Suppressor macrophage (primary cell): ENCODE measurements around the gene EDDM3A.
"Not testable (repeated sequence)": the region's sequence is repeated elsewhere in the genome, so short reads cannot be mapped to it uniquely, and the experiment has no call there.

Source experiments
- DNase-seq, 4 experiments: peaks; one replicate each; pipeline ENCODE4 v3.0.0-alpha.2; 2020 to 2022
- total RNA-seq, 17 experiments: gene quantifications; one replicate each; lab custom pipeline; 2026; ENCODE audit warnings: mixed read lengths in 6 of 17, inconsistent platforms in 3 of 17; lab: John Stamatoyannopoulos, UW

The EDDM3A gene
- total RNA-seq, result 0 to 0.55 (median 0) reads per million in 17 experiments

- no peak for DNase-seq
These were observed at the start of gene EDDM3A for GRCh38 chr14:20745571-20746358. TSS of gene EDDM3A (plus strand) at chr14:20745887. CDS start at chr14:20747581, 1,694 bp downstream.

- peak in 3 of 4 experiments; percentile 15 to 50 (median 41) for DNase-seq
These were observed 48.9 kb upstream of the EDDM3A start for GRCh38 chr14:20696764-20697163.

DNA sequence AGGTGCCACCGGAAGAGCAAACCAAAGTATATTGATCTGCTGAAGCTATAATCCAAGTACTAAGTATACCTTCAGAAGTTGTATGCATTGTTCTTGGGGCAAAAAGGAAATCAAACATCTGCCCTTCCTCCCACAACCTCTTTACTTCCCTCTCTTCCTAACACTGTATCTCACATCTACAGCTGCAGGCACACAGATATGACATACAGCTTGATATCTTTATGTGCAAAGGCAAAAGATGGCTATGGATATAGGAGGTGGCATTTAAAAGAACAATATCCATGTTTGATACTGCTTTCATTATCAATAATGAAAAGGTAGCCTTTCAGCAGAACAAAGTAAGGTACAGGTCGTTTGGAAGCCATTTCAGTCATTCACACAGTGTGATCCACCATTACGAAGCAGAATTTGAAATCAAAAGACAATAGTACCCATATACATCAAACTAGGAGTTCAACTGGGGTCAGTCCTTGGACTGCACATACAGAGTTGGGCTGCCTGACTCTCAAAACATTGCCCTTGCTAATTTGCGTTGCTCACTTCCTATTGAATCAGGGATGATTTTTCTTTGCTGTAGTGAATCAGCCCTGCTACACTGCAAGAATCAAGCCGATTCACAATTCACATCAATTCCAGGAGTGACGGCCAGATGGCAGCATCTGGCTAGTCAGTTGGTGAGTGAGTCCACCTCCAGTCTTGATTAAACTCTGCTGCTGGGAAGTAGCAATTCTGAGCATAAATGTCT, 48.2 kb upstream of the EDDM3A start:
- DNase-seq, result peak; percentile 86 to 91 (median 89)

DNA sequence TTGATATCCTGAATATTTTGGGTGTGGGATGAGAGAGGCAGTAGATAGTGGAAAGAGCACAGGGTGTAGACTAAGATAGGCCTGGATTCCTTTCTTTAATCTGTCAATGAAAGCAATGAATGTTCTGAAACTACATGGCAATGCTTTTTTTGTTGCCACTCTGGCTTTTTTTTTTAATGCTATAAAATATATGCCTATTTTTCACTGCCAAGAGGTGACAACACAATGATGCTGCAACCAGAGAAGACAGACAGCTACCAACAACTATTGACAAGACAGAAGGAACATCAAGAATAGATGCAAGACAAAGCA, 47.7 kb upstream of the EDDM3A start:
- no peak for DNase-seq

GRCh38 chr14:20698934-20699333, 46.8 kb upstream of the EDDM3A start:
- DNase-seq, result no peak

DNA sequence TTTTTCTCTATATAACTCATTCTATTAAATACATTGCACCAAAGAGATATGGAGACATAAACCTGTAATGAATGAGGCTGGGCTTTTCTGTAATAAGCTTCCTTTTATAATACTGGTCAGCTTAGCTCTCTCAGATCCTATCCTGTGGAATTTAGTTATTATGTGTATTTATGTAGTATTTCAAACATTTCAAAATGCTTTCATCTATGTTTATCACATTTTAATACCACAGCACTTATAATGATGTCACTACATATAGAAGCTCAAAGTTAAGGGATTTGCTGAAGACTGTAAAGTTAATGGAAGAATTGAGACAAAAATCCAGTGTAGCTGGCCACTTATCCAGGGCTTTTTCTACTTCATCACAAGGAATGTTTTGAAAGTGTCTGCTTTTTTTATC, 45.8 kb upstream of the EDDM3A start:
- DNase-seq, result no peak

- not testable (repeated sequence) for DNase-seq
These were observed 44.7 kb upstream of the EDDM3A start for GRCh38 chr14:20700965-20701364.

- peak in 1 of 4 experiments; percentile 33 for DNase-seq
These were observed 38.9 kb upstream of the EDDM3A start for GRCh38 chr14:20706657-20707355.

DNA sequence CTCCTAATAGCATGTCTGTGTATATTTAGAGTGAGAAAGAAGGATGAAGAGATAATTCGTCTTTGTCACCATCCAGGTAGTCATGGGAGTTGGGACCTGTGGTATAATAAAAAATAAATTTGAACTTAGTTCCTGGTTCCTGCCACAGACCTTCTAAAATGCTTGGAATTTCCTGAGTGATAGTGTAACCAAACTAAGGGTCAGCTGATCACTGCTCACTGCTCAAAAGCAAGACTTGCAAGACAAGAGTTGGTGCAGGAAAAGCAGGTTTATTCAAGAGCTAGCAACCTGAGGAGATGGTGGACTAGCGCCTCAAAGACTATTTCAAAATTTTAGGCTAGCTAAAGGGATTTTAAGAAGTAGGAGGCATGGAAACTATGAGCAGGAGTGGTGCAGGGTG, 38.1 kb upstream of the EDDM3A start:
- DNase-seq, result no peak

DNA sequence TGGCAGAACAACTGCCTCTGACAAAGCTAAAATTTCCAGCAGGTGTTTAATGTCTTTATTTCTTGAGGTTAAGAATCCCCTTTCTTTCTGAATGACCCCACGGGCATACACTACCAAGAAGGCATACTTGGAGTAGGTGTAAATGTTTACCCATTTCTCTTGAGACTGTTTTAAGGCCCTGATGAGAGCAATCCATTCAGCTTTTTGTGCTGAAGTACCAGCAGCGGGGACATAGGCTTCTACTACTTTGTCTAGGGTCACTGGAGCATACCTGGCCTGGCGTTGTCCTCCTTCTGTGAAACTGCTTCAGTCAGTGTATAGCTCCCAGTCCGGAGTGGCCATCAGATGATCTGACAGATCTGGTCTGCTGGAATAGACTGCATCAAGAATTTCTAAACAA, 34.4 kb upstream of the EDDM3A start:
- DNase-seq, result no peak

- no peak for DNase-seq
These were observed 34.0 kb upstream of the EDDM3A start for GRCh38 chr14:20711685-20712084.

DNA sequence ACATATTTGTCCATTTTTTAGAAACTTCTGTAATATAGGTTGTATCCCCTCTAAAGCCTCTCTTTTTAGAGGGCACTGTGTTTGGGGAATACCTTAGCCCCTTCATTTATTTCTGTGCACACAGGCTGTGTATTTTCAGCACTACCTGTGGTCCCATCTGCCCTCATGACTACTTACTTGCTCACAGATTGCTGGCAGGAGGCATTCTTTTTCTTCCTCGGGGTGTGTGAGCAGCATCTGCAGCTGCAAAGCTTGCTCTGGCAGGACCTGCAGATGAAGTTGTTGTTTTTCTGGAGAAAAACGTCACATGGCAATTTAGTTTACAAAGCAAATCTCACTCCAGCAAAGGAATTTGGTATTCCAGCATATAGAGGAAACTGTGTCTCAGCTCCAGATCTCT, 32.8 kb upstream of the EDDM3A start:
- no peak for DNase-seq

DNA sequence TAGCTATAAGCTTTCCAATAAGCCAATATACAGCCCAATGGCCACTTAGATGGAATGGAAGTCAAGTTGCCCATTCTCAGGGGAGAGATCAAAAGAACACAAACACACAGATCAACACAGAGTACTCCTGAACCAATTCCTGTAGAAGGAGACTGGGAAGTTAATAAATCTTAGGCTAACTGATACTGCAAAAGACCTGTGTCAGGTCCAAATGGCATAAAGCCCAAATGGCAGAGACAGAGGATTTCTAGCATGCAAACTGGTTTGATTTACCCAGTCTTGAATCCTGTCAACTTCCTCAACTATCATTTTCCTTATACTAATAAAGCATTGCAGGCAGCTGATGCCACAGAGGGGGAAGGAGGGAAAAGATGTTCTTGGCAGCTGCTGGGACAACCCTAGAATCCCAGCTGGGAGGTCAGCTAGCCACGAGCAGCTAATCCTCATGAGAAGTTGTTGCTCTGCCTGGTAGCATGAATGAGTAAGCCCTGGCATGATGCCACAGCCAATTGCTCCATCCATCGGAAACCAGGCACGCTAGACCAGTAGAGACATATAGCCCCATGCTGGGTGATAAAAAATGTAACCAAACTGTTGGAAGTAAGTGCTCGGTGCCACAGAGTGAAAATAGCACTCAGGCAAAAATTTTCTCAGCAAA, 31.0 kb upstream of the EDDM3A start:
- peak; percentile 97 to 98 (median 98) for DNase-seq

DNA sequence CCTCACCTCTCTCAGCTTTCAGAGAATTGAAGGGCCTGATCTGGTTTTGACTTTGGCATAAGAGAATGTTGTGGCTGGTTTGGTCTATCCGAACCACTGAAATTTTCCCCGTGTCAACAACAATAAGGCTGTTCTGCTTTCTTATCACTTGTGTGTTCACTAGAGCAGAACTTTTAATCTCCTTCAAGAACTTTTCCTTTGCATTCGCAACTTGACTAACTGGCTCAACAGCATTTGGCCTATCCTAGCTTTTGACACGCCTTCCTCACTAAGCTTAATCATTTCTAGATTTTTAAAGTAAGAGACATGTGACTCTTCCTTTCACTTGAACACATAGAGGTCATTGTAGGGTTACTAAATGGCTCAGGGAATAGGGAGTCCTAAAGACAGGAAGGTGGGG, 25.9 kb upstream of the EDDM3A start:
- DNase-seq, result no peak

- DNase-seq, result no peak
These were observed 24.9 kb upstream of the EDDM3A start for GRCh38 chr14:20720741-20721140.

DNA sequence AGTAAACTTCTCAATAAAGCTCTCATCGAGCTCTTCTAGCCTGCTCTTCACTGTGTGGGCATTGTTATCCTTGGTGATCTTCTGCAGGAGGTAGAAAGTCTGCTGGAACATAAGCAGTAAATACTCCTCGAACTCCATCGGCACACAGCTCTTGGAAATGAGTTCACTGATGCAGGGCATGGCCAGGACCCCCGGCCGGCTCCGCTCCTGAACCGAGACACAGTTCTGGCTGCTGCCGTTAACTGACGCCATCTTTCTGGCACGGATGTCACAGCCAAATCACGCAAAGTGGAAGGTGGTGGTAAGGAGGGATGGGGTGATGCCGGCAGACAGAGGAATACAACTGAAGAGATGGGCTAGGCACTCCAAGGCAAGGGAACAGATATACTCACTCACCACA, 23.7 kb upstream of the EDDM3A start:
- no peak for DNase-seq

GRCh38 chr14:20723488-20723887, 22.2 kb upstream of the EDDM3A start:
- peak in 1 of 4 experiments; percentile 26 for DNase-seq

GRCh38 chr14:20726121-20726520, 19.6 kb upstream of the EDDM3A start:
- DNase-seq, result peak in 2 of 4 experiments; percentile 56 to 60

- DNase-seq, result no peak
These were observed 19.2 kb upstream of the EDDM3A start for GRCh38 chr14:20726531-20726930.

DNA sequence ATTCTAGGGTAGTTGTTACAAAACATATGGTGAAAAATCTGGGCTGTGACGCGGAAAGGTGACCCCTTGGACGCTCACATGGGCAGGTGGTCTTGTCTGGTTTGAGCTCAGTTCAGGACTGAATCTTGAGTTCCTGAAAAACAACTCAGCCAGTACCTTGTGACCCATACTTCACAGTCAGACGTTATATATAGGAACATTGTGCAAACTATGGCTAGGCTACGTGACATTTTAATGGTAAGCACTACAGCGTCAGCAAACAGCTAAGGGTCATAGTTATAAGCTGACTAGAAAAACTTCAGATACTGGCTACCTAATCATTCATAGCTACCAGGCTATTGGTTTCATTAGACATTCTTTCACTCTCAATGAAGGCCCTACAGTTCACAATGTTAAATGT, 14.8 kb upstream of the EDDM3A start:
- DNase-seq, result peak; percentile 52 to 87 (median 74)

- no peak for DNase-seq
These were observed 13.2 kb upstream of the EDDM3A start for GRCh38 chr14:20732477-20732876.

- peak; percentile 63 to 88 (median 77) for DNase-seq
These were observed 12.6 kb upstream of the EDDM3A start for GRCh38 chr14:20732979-20733635.
